Left ventricle myocardium inferior (tissue), 1 donor: Measurements from ENCODE around the gene GMNN. TPM values are rescaled to one million over a fixed set of nuclear protein-coding genes. Genes with fewer than 3 reads are reported as not detected.
A peak's percentile ranks its signal among the peaks of the same experiment; 100 is the strongest.
"Not testable (repeated sequence)": the region's sequence is repeated elsewhere in the genome, so short reads cannot be mapped to it uniquely, and the experiment has no call there.

Experiments used
- DNase-seq: peaks from one replicate; pipeline ENCODE4 v3.0.0-alpha.2; 2020
- H3K27ac ChIP-seq: fragments of 200-600 bp; replicated peaks from 2 replicates; pipeline ENCODE4 v1.8.0; 2021
- H3K27me3 ChIP-seq: fragments of 200-600 bp; 2 replicates; pipeline ENCODE4 v1.8.0; 2021; ENCODE audit warnings: low read depth
- H3K36me3 ChIP-seq: fragments of 200-600 bp; 2 replicates; pipeline ENCODE4 v1.8.0; 2021
- H3K4me1 ChIP-seq: fragments of 200-600 bp; 2 replicates; pipeline ENCODE4 v1.8.0; 2021
- H3K4me3 ChIP-seq: fragments of 200-600 bp; 2 replicates; pipeline ENCODE4 v1.8.0; 2021; ENCODE audit warnings: mild to moderate bottlenecking, moderate library complexity
- H3K9me3 ChIP-seq: fragments of 200-600 bp; replicated peaks from 2 replicates; pipeline ENCODE4 v1.8.0; 2021
- intact Hi-C: fragments of 100-400 bp; cut with micrococcal nuclease; formaldehyde crosslinking; loops from one replicate; pipeline ENCODE4 v1.11.0; 2022
- total RNA-seq: library from RNA; stranded (reverse); fragmentation: NEBNext Ultra II Directional; extraction: Animal tissue kit (Norgen Biotek cat#: 25700); gene quantifications from one replicate; pipeline ENCODE4 v1.2.1, GENCODE V29; 2021
- TF ChIP-seq, protein P1 (sequence below): fragments of 200-600 bp; IDR thresholded peaks from 2 replicates; pipeline ENCODE4 v1.8.0; 2021; ENCODE audit warnings: antibody characterized with exemption, mild to moderate bottlenecking, borderline replicate concordance
- donor health status: DM: no; HTN: yes; CAD: no; lungs with severe emphysema.

The GMNN gene
- total RNA-seq, 1 donor from 2014 or later = 8.1 TPM

DNA sequence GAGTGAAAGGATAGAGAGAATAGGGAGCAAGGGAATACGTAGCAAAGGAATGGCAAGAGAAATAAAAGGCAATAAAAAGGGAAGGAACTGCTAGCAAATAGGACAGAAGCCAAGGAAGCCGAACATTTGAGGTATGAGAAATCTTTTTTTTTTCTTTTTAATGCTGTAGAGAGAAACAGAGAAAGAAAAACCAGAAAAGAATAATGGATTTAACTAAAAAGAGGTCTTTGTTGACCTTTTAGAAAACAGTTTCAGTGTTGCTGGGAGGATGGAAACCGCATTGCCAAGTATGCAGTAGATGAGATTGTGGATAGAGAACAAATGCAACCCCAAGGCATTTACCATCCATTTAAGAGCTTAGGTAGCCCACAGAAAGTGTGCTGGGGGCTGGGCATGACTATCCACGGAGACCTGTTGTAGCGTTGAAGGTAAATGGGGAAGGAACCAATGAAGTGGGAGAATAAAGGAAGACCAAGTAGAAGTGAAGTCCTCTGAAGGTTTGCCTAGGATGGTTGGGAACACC lies 32.5 kb upstream of the GMNN start:
- Histone ChIP-seq H3K27ac (no peak overlapping the region), H3K9me3 (no peaks in the 10 kb centered on the region), H3K27me3 (peaks cover under 1% of the 10 kb centered on the region), H3K4me3 (no peak overlapping the region), H3K36me3 (no peaks in the 10 kb centered on the region), H3K4me1 (no peaks in the 10 kb centered on the region)
- intact Hi-C loops = no loop called here
- DNase-seq = no peak
- TF ChIP-seq, protein P1, sequence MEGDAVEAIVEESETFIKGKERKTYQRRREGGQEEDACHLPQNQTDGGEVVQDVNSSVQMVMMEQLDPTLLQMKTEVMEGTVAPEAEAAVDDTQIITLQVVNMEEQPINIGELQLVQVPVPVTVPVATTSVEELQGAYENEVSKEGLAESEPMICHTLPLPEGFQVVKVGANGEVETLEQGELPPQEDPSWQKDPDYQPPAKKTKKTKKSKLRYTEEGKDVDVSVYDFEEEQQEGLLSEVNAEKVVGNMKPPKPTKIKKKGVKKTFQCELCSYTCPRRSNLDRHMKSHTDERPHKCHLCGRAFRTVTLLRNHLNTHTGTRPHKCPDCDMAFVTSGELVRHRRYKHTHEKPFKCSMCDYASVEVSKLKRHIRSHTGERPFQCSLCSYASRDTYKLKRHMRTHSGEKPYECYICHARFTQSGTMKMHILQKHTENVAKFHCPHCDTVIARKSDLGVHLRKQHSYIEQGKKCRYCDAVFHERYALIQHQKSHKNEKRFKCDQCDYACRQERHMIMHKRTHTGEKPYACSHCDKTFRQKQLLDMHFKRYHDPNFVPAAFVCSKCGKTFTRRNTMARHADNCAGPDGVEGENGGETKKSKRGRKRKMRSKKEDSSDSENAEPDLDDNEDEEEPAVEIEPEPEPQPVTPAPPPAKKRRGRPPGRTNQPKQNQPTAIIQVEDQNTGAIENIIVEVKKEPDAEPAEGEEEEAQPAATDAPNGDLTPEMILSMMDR = no peak

GRCh38 chr6:24743265-24743943 lies 31.3 kb upstream of the GMNN start:
- DNase-seq = no peak
- Histone ChIP-seq H3K27ac (peak overlapping the region; percentile 15), H3K4me3 (no peak overlapping the region), H3K4me1 (no peaks in the 10 kb centered on the region), H3K36me3 (no peaks in the 10 kb centered on the region), H3K27me3 (peaks cover 10% of the 10 kb centered on the region), H3K9me3 (no peaks in the 10 kb centered on the region)
- intact Hi-C loops = no loop called here
- TF ChIP-seq, protein P1 = no peak

GRCh38 chr6:24743944-24744335 lies 30.8 kb upstream of the GMNN start:
- DNase-seq = no peak
- Histone ChIP-seq H3K27me3 (peaks cover 10% of the 10 kb centered on the region), H3K36me3 (no peaks in the 10 kb centered on the region), H3K4me1 (no peaks in the 10 kb centered on the region), H3K4me3 (no peak overlapping the region), H3K9me3 (no peaks in the 10 kb centered on the region), H3K27ac (peak overlapping the region; percentile 2)
- intact Hi-C loops = no loop called here
- TF ChIP-seq, protein P1 = no peak

DNA sequence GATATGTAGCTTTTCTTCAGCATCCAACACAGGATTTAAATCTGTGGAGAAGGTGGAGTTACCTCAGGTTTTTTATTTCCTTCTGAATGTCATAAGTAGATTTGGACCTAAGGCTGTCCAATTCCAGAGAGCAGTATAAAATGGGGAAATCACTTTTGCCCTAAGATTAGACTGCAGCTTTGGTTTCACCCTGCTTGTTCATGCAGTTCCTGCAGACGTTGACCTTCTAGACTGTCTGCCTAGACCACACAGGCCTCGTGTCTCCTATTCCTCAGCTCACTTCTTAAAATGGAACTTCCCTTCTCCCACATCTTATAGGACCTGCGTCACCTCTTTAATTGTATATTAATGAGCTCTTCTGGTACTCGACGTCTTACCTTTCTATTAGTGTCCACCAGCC lies 29.8 kb upstream of the GMNN start:
- TF ChIP-seq, protein P1 = no peak
- Histone ChIP-seq H3K27ac (no peak overlapping the region), H3K4me3 (no peak overlapping the region), H3K9me3 (no peaks in the 10 kb centered on the region), H3K4me1 (no peaks in the 10 kb centered on the region), H3K27me3 (peaks cover 10% of the 10 kb centered on the region), H3K36me3 (no peaks in the 10 kb centered on the region)
- intact Hi-C loops = no loop called here
- no peak for DNase-seq

DNA sequence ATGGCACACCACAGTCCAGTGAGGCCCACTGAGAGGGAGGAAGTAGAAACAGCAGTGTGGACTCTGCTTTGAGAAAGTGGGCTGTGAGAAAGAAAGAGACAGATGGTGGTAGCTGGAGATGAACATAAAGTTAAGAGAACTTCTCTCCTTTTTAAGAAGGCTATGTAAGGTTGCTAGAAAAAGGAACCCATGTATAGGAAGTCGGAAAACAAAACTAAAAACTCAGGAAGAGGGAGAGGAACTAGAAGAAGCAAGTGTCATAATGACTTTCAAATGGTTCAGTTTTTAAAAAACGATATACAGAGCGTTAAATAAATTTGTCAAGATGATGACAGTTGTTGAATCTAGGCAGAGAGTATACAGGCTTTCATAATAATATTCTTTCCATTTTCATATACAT lies 25.4 kb upstream of the GMNN start:
- intact Hi-C loops = no loop called here
- TF ChIP-seq, protein P1 = no peak

DNA sequence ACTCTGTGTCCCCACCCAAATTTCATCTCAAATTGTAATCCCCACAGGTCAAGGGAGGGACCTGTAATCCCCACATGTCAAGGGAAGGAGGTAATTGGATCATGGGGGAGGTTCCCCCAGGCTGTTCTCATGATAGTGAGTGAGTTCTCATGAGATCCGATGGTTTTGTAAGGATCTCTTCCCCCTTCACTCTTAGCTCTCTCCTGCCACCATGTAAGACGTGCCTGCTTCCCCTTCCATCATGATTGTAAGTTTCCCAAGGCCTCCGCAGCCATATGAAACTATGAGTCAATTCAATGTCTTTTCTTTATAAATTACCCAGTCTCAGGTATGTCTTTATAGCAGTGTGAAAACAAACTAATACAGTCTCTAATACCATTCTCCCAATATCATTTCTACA lies 23.9 kb upstream of the GMNN start:
- H3K4me1 ChIP-seq, H3K27me3 ChIP-seq, H3K36me3 ChIP-seq, H3K9me3 ChIP-seq, H3K27ac ChIP-seq, DNase-seq, H3K4me3 ChIP-seq, intact Hi-C loops: not testable (repeated sequence)

More for the DNA sequence above, 25.4 kb upstream of the GMNN start:
- peak overlapping the region; percentile 41 for H3K27ac ChIP-seq
- H3K9me3 ChIP-seq = no peaks in the 10 kb centered on the region
- H3K27me3 ChIP-seq = peaks cover 10% of the 10 kb centered on the region
- no peaks in the 10 kb centered on the region for H3K36me3 ChIP-seq
- DNase-seq = no peak
- H3K4me1 ChIP-seq = no peaks in the 10 kb centered on the region
- H3K4me3 ChIP-seq = no peak overlapping the region
